SK-N-SH (cell line): ENCODE measurements around the gene TRPC4. TPM values are rescaled to one million over a fixed set of nuclear protein-coding genes. Genes with fewer than 3 reads are reported as not detected.

Source experiments
- CTCF ChIA-PET: fragments of 300-600, 350-600 bp; formaldehyde crosslinking; extraction: SDS; loops from one replicate; lab custom pipeline; 2021; lab: Yijun Ruan, JAX
- POLR2A ChIA-PET: fragments of 350-600 bp; sonication (Branson Sonifier 250); formaldehyde crosslinking; extraction: SDS; loops from one replicate; lab custom pipeline; 2020; ENCODE audit warnings: antibody characterized with exemption, inconsistent platforms; lab: Yijun Ruan, JAX
- DNase-seq: peaks from one replicate; pipeline ENCODE4 v3.0.0; 2012
- H2AFZ ChIP-seq: fragments of 200-600 bp; sonication (generic); 2 replicates; pipeline ENCODE4 v1.8.1; 2016; ENCODE audit warnings: antibody characterized with exemption, mild to moderate bottlenecking, low read depth
- H3F3A ChIP-seq: fragments of 200-600 bp; sonication (generic); replicated peaks from 2 replicates; pipeline ENCODE3; 2016; ENCODE audit warnings: antibody characterized with exemption, mild to moderate bottlenecking; ENCODE audit not compliant: insufficient read depth
- H3K27ac ChIP-seq, 2 experiments: fragments of 200-500 bp in 1 of 2; fragments of 200-600 bp in 1 of 2; sonication (Bioruptor generic) in 1 of 2; sonication (generic), shearing (Covaris generic) in 1 of 2; 2 replicates each; pipeline versions ENCODE4 v1.5.1 to v1.6.1; 2014 to 2016; ENCODE audit warnings: low read depth in 2 of 2, inconsistent platforms in 1 of 2, low read length in 1 of 2, mild to moderate bottlenecking in 1 of 2, mixed read lengths in 1 of 2
- H3K27me3 ChIP-seq: fragments of 200-600 bp; sonication (generic), shearing (Covaris generic); 2 replicates; pipeline ENCODE4 v1.6.1; 2016; ENCODE audit warnings: mixed run types; ENCODE audit not compliant: insufficient read depth
- H3K36me3 ChIP-seq, 2 experiments: fragments of 200-500 bp in 1 of 2; fragments of 200-600 bp in 1 of 2; sonication (Bioruptor generic) in 1 of 2; sonication (generic) in 1 of 2; replicated peaks in 1 of 2; 2 replicates each; pipeline versions ENCODE3 to v1.5.1; 2014 to 2016; ENCODE audit warnings: low read length in 1 of 2, mild to moderate bottlenecking in 1 of 2; ENCODE audit not compliant: insufficient read depth in 2 of 2, control insufficient read depth in 1 of 2
- H3K4me1 ChIP-seq, 2 experiments: fragments of 200-500 bp in 1 of 2; fragments of 200-600 bp in 1 of 2; sonication (Bioruptor generic) in 1 of 2; sonication (generic), shearing (Covaris generic) in 1 of 2; 2 replicates each; pipeline versions ENCODE4 v1.5.1 to v1.6.1; 2014 to 2016; ENCODE audit warnings: low read depth in 1 of 2, low read length in 1 of 2, mixed run types in 1 of 2; ENCODE audit not compliant: insufficient read depth in 2 of 2, control insufficient read depth in 1 of 2
- H3K4me2 ChIP-seq: fragments of 200-600 bp; sonication (generic), shearing (Covaris generic); 2 replicates; pipeline ENCODE4 v1.6.1; 2017; ENCODE audit warnings: mixed run types
- H3K4me3 ChIP-seq, 2 experiments: fragments of 200-500 bp in 1 of 2; fragments of 200-600 bp in 1 of 2; sonication (Bioruptor generic) in 1 of 2; sonication (generic), shearing (Covaris generic) in 1 of 2; 2 replicates each; pipeline versions ENCODE4 v1.5.1 to v1.8.1; 2014 to 2016; ENCODE audit warnings: low read depth in 2 of 2, inconsistent platforms in 1 of 2, low read length in 1 of 2, mild to moderate bottlenecking in 1 of 2, mixed read lengths in 1 of 2, moderate library complexity in 1 of 2
- H3K79me2 ChIP-seq: fragments of 200-600 bp; sonication (generic); 2 replicates; pipeline ENCODE4 v1.8.1; 2017; ENCODE audit warnings: mild to moderate bottlenecking; ENCODE audit not compliant: insufficient read depth
- H3K9ac ChIP-seq: fragments of 200-600 bp; sonication (generic); 2 replicates; pipeline ENCODE4 v1.6.1; 2017; ENCODE audit warnings: mixed run types
- H3K9me2 ChIP-seq: fragments of 200-600 bp; sonication (generic); 2 replicates; pipeline ENCODE4 v1.6.1; 2017; ENCODE audit warnings: mixed run types
- H3K9me3 ChIP-seq: fragments of 200-600 bp; sonication (generic); 2 replicates; pipeline ENCODE4 v1.6.1; 2017; ENCODE audit warnings: mixed run types, mild to moderate bottlenecking, moderate library complexity
- H4K20me1 ChIP-seq: fragments of 200-600 bp; sonication (generic); 2 replicates; pipeline ENCODE4 v1.6.1; 2017; ENCODE audit warnings: mild to moderate bottlenecking, mixed run types; ENCODE audit not compliant: insufficient read depth
- EP300 ChIP-seq, 2 experiments: IDR thresholded peaks; 2 replicates each; pipeline versions ENCODE4 v1.4.0 to v1.6.1; 2012; ENCODE audit warnings: borderline replicate concordance in 1 of 2, low read depth in 1 of 2, low read length in 1 of 2
- FOXJ3 ChIP-seq: sonication (generic); formaldehyde crosslinking; IDR thresholded peaks from 2 replicates; pipeline ENCODE4 v1.5.1; 2020; ENCODE audit warnings: mild to moderate bottlenecking, missing genetic modification reagents
- NRF1 ChIP-seq: IDR thresholded peaks from 2 replicates; pipeline ENCODE4 v1.6.1; 2012; ENCODE audit warnings: low read depth, mild to moderate bottlenecking, low read length
- POLR2AphosphoS5 ChIP-seq: IDR thresholded peaks from 2 replicates; pipeline ENCODE4 v1.6.1; 2012; ENCODE audit warnings: low read depth, low read length
- RCOR1 ChIP-seq: fragments of 150-350 bp; IDR thresholded peaks from 2 replicates; pipeline ENCODE4 v1.6.1; 2017; ENCODE audit warnings: antibody characterized with exemption, low read length
- RFX5 ChIP-seq: IDR thresholded peaks from 2 replicates; pipeline ENCODE4 v1.6.1; 2012; ENCODE audit warnings: mild to moderate bottlenecking, improper control_type of control experiment, low read length
- RXRA ChIP-seq: IDR thresholded peaks from 2 replicates; pipeline ENCODE4 v1.4.0; 2012; ENCODE audit warnings: low read depth, mild to moderate bottlenecking, borderline replicate concordance
- SIN3A ChIP-seq: IDR thresholded peaks from 2 replicates; pipeline ENCODE4 v1.6.1; 2012; ENCODE audit warnings: low read depth, mild to moderate bottlenecking, low read length, moderate library complexity, borderline replicate concordance
- TCF12 ChIP-seq: IDR thresholded peaks from 2 replicates; pipeline ENCODE4 v1.4.0; 2012
- TEAD4 ChIP-seq: IDR thresholded peaks from 2 replicates; pipeline ENCODE4 v1.4.0; 2012; ENCODE audit warnings: mild to moderate bottlenecking, borderline replicate concordance; ENCODE audit not compliant: insufficient read depth
- ZBTB33 ChIP-seq: IDR thresholded peaks from 2 replicates; pipeline ENCODE4 v1.4.0; 2012; ENCODE audit warnings: low read depth, borderline replicate concordance
- WGBS: methylation state at CpG from one replicate; pipeline ENCODE4 v1.1.6; 2017; ENCODE audit warnings: low lambda C conversion rate; 5-methylcytosine and 5-hydroxymethylcytosine counted together
- polyA plus RNA-seq, 3 experiments: library from polyadenylated mRNA; depleted of rRNA; stranded (reverse); fragments of >200 nt; gene quantifications; 2 replicates each; pipeline ENCODE4 v1.2.3, GENCODE V29; 2012

Gene TRPC4
- polyA plus RNA-seq, 1 of the 3 experiments (the other 2 are of a cell fraction), result not detected

GRCh38 chr13:37752146-37752545, 117.4 kb downstream of the TRPC4 start:
- Histone ChIP-seq H4K20me1 (no peaks in the 10 kb centered on the region), H3K4me2 (no peak overlapping the region), H3K9me2 (0 out of 2 replicates have a peak, but pooled peaks cover 4% of the 10 kb centered on the region), H2AFZ (no peak overlapping the region), H3K4me1 (no peaks in the 10 kb centered on the region), H3F3A (no peaks in the 10 kb centered on the region), H3K27me3 (no peaks in the 10 kb centered on the region), H3K9me3 (no peaks in the 10 kb centered on the region), H3K4me3 (no peak overlapping the region), H3K9ac (no peak overlapping the region), H3K36me3 (peaks cover 0 to 4% of the 10 kb centered on the region in 2 experiments), H3K27ac (no peak overlapping the region), H3K79me2 (no peaks in the 10 kb centered on the region)
- TF ChIP-seq EP300 (IDR thresholded peaks at IDR 0.05; ENCODE audit: borderline replicate concordance in 1 of 2, low read depth in 1 of 2, low read length in 1 of 2), result no peak
- TF ChIP-seq SIN3A, result no peak
- no peak for TF ChIP-seq NRF1
- DNase-seq, result no peak
- ChIA-PET POLR2A (no interaction called here), CTCF (no interaction called here)
- 34% methylated on average over 9 of the region's 9 CpGs for WGBS

- Histone ChIP-seq H3K36me3 (peaks cover 0 to 4% of the 10 kb centered on the region in 2 experiments), H3K9me3 (no peaks in the 10 kb centered on the region), H3K4me1 (no peaks in the 10 kb centered on the region; a peak in 1 of 4 replicates), H3F3A (no peaks in the 10 kb centered on the region), H3K4me2 (no peak overlapping the region), H3K27me3 (no peaks in the 10 kb centered on the region)
- WGBS, result 59% methylated on average over 9 of the region's 9 CpGs
- CTCF ChIA-PET, result no interaction called here
- no peak for TF ChIP-seq FOXJ3 (CRISPR knock-in tag)
- TF ChIP-seq POLR2AphosphoS5, result no peak
- TF ChIP-seq RCOR1, result no peak
- TF ChIP-seq SIN3A, result no peak
- TF ChIP-seq RXRA, result no peak
- no peak for TF ChIP-seq RFX5
- no peak for TF ChIP-seq TEAD4
- TF ChIP-seq TCF12, result no peak
- no peak for TF ChIP-seq ZBTB33
- TF ChIP-seq, all 33 proteins: peak for 0
- Histone ChIP-seq H3K79me2 (no peaks in the 10 kb centered on the region), H3K4me3 (no peak overlapping the region), H3K27ac (no peak overlapping the region), H3K9me2 (0 out of 2 replicates have a peak, but pooled peaks cover 4% of the 10 kb centered on the region), H4K20me1 (no peaks in the 10 kb centered on the region), H3K9ac (no peak overlapping the region), H2AFZ (no peak overlapping the region)
- POLR2A ChIA-PET, result no interaction called here
- DNase-seq, result no peak
Observed at GRCh38 chr13:37751025-37751424, 118.5 kb downstream of the TRPC4 start.
